Right lobe of liver (tissue), 4 donors: Measurements from ENCODE around the gene GIMAP6.

ENCODE experiments used
- POLR2A ChIP-seq: fragments of 450-650 bp; IDR thresholded peaks from one replicate; pipeline ENCODE4 v1.6.1; 2017; ENCODE audit warnings: antibody characterized with exemption, mild to moderate bottlenecking
- TF ChIP-seq, protein P1 (sequence below), 4 donors: fragments of 200-600 bp in 3 of 4; fragments of 450-650 bp in 1 of 4; IDR thresholded peaks; one replicate each; pipeline versions ENCODE4 v1.5.1 to v1.8.0; 2016 to 2022; ENCODE audit warnings: antibody characterized with exemption in 4 of 4, mild to moderate bottlenecking in 2 of 4
- donor health status: DM: no; HTN: no; CAD: no.
- donor health status: DM: no; HTN: no; CAD: no.
- donor health status: DM: no; HTN: yes; CAD: no.

DNA sequence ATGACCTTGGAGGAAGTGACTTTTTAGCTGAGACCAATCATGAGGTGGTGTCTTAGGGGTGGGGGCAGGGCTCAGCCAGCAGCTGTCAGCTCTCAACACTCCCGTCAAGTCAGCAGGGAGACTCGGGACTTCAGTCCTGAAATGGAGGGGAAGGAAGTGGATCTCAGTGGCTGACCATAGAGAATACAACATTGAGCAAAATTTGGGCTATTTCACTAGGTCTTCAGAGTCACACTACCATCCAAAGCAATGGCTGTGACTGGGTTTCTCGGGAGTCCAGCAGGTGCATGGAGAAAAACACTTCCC lies 16.8 kb upstream of the GIMAP6 start:
- no peak for TF ChIP-seq POLR2A
- TF ChIP-seq, protein P1, sequence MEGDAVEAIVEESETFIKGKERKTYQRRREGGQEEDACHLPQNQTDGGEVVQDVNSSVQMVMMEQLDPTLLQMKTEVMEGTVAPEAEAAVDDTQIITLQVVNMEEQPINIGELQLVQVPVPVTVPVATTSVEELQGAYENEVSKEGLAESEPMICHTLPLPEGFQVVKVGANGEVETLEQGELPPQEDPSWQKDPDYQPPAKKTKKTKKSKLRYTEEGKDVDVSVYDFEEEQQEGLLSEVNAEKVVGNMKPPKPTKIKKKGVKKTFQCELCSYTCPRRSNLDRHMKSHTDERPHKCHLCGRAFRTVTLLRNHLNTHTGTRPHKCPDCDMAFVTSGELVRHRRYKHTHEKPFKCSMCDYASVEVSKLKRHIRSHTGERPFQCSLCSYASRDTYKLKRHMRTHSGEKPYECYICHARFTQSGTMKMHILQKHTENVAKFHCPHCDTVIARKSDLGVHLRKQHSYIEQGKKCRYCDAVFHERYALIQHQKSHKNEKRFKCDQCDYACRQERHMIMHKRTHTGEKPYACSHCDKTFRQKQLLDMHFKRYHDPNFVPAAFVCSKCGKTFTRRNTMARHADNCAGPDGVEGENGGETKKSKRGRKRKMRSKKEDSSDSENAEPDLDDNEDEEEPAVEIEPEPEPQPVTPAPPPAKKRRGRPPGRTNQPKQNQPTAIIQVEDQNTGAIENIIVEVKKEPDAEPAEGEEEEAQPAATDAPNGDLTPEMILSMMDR (IDR thresholded peaks at IDR 0.05): no peak
